A549 (cell line): ENCODE data around the gene LGI2. TPM values are rescaled to one million over a fixed set of nuclear protein-coding genes. Genes with fewer than 3 reads are reported as not detected.

Experiments used
- ATAC-seq, 2 experiments: fragments of 200-7000 bp in 1 of 2; fragments of >200 bp in 1 of 2; cut with Nextera tagmentation in 1 of 2; cut with Tn5 transposase in 1 of 2; 3 replicates each; pipeline versions ENCODE4 v1.8.0 to v1.9.1; 2018 to 2020; ENCODE audit warnings: mild to moderate bottlenecking in 1 of 2, moderate library complexity in 1 of 2
- CTCF ChIA-PET: fragments of 300-600 bp; sonication (Branson Sonifier 250); formaldehyde crosslinking; extraction: SDS; loops from one replicate; lab custom pipeline; 2021; ENCODE audit warnings: antibody characterized with exemption, inconsistent platforms; lab: Yijun Ruan, JAX
- POLR2A ChIA-PET: fragments of 350-600 bp; formaldehyde crosslinking; extraction: SDS; loops from one replicate; lab custom pipeline; 2021; ENCODE audit warnings: antibody characterized with exemption, inconsistent platforms; lab: Yijun Ruan, JAX
- DNase-seq, 2 experiments: peaks; one replicate each; pipeline versions ENCODE4 v3.0.0 to v3.0.0-alpha.2; 2011 to 2016; ENCODE audit warnings: low read depth in 1 of 2, low spot score in 1 of 2
- FAIRE-seq: peaks from 2 replicates; lab custom pipeline; 2011; peaks lifted over from hg19 to GRCh38; lab: Jason Lieb, UNC
- H3K27ac ChIP-seq, 2 experiments: fragments of >200 bp; sonication (Bioruptor Twin); formaldehyde crosslinking; 3 replicates each; pipeline ENCODE4 v1.5.1; 2016 to 2017
- H3K4me1 ChIP-seq: fragments of >200 bp; sonication (Bioruptor Twin); formaldehyde crosslinking; 3 replicates; pipeline ENCODE4 v1.6.1; 2016
- H3K4me2 ChIP-seq: fragments of >200 bp; sonication (Bioruptor Twin); formaldehyde crosslinking; 3 replicates; pipeline ENCODE4 v1.6.1; 2016
- H3K4me3 ChIP-seq: fragments of >200 bp; sonication (Bioruptor Twin); formaldehyde crosslinking; 3 replicates; pipeline ENCODE4 v1.5.1; 2016
- H3K9me3 ChIP-seq: fragments of >200 bp; sonication (Bioruptor Twin); formaldehyde crosslinking; 3 replicates; pipeline ENCODE4 v1.6.1; 2016
- CEBPB ChIP-seq, 2 experiments: fragments of >200 bp in 1 of 2; sonication (Bioruptor Twin) in 1 of 2; formaldehyde crosslinking in 1 of 2; IDR thresholded peaks; 2 replicates each; pipeline ENCODE4 v1.6.1; 2012 to 2016
- EHF ChIP-seq: fragments of 250-450 bp; sonication (Bioruptor Pico); IDR thresholded peaks from 2 replicates; pipeline ENCODE4 v1.5.0; 2020; ENCODE audit warnings: mild to moderate bottlenecking
- EHMT2 ChIP-seq: fragments of 200-600 bp; sonication (generic); IDR thresholded peaks from 2 replicates; pipeline ENCODE4 v1.6.1; 2016; ENCODE audit warnings: antibody characterized with exemption, low read depth, mild to moderate bottlenecking, moderate library complexity
- EP300 ChIP-seq, 2 experiments: fragments of >200 bp; sonication (Bioruptor Twin); formaldehyde crosslinking; IDR thresholded peaks; 2 replicates in 1 of 2; 3 replicates in 1 of 2; pipeline ENCODE4 v1.6.1; 2016 to 2017
- FOSL2 ChIP-seq, 2 experiments: fragments of 450-650 bp in 1 of 2; fragments of >200 bp in 1 of 2; sonication (Bioruptor Twin) in 1 of 2; formaldehyde crosslinking; IDR thresholded peaks; 2 replicates each; pipeline versions ENCODE4 v1.5.0 to v1.6.1; 2016 to 2020; ENCODE audit warnings: mild to moderate bottlenecking in 1 of 2, moderate library complexity in 1 of 2
- FOXS1 ChIP-seq: fragments of 250-450 bp; sonication (Bioruptor Pico); IDR thresholded peaks from 2 replicates; pipeline ENCODE4 v1.5.0; 2020; ENCODE audit warnings: mild to moderate bottlenecking, moderate library complexity
- JUN ChIP-seq, 2 experiments: fragments of >200 bp; sonication (Bioruptor Twin); formaldehyde crosslinking; IDR thresholded peaks; 2 replicates in 1 of 2; 3 replicates in 1 of 2; pipeline ENCODE4 v1.6.1; 2016 to 2017
- MYC ChIP-seq: IDR thresholded peaks from 2 replicates; pipeline ENCODE4 v1.6.1; 2012; ENCODE audit warnings: mild to moderate bottlenecking, inconsistent platforms, low read length, improper control_type of control experiment, borderline replicate concordance
- NR3C1 ChIP-seq: fragments of >200 bp; sonication (Bioruptor Twin); formaldehyde crosslinking; IDR thresholded peaks from 3 replicates; pipeline ENCODE4 v1.6.1; 2017
- PHF8 ChIP-seq: fragments of 200-600 bp; sonication (generic); IDR thresholded peaks from 2 replicates; pipeline ENCODE4 v1.6.1; 2016; ENCODE audit warnings: low read depth, mild to moderate bottlenecking, antibody characterized with exemption, moderate library complexity, borderline replicate concordance
- POLR2AphosphoS2 ChIP-seq: conservative IDR thresholded peaks from 2 replicates; pipeline ENCODE4 v1.6.1; 2012; ENCODE audit warnings: low read length, improper control_type of control experiment, inconsistent platforms
- REST ChIP-seq: fragments of 200-600 bp; sonication (generic); IDR thresholded peaks from 2 replicates; pipeline ENCODE4 v1.6.1; 2016; ENCODE audit warnings: antibody characterized with exemption, mild to moderate bottlenecking, moderate library complexity
- RNF2 ChIP-seq: fragments of 200-600 bp; sonication (generic); IDR thresholded peaks from 2 replicates; pipeline ENCODE4 v1.6.1; 2016; ENCODE audit warnings: low read depth, mild to moderate bottlenecking, antibody characterized with exemption, moderate library complexity, borderline replicate concordance
- SMC3 ChIP-seq: fragments of >200 bp; sonication (Bioruptor Twin); formaldehyde crosslinking; IDR thresholded peaks from 3 replicates; pipeline ENCODE4 v1.6.1; 2018; ENCODE audit warnings: inconsistent platforms
- TFCP2L1 ChIP-seq: fragments of 250-450 bp; sonication (Bioruptor Pico); IDR thresholded peaks from 2 replicates; pipeline ENCODE4 v1.5.0; 2021; ENCODE audit warnings: mild to moderate bottlenecking
- ZFP36 ChIP-seq: fragments of 450-650 bp; IDR thresholded peaks from 2 replicates; pipeline ENCODE4 v1.6.1; 2014; ENCODE audit warnings: borderline replicate concordance; ENCODE audit not compliant: partially characterized antibody
- WGBS: methylation state at CpG from one replicate; pipeline ENCODE4 v1.1.6; 2017; ENCODE audit errors: missing lambda C conversion rate; 5-methylcytosine and 5-hydroxymethylcytosine counted together
- polyA plus RNA-seq, 4 experiments: library from polyadenylated mRNA; depleted of rRNA in 3 of 4; stranded (reverse); fragments of >200 nt; fragmentation: RNase III in 1 of 4; extraction: RNeasy Plus Mini Kit Qiagen cat#74134 plus additional on column Dnase treatment in 1 of 4; gene quantifications; 2 replicates in 3 of 4; 3 replicates in 1 of 4; pipeline ENCODE4 v1.2.3, GENCODE V29; 2011 to 2017
- TF ChIP-seq, protein P1 (sequence below): fragments of >200 bp; sonication (Bioruptor Twin); formaldehyde crosslinking; IDR thresholded peaks from 3 replicates; pipeline ENCODE4 v1.5.1; 2016
- TF ChIP-seq, protein P2 (sequence below): fragments of 450-650 bp; IDR thresholded peaks from 2 replicates; pipeline ENCODE4 v1.6.1; 2014; ENCODE audit warnings: antibody characterized with exemption
- TF ChIP-seq, protein P3 (sequence below): fragments of 250-450 bp; sonication (Bioruptor Pico); IDR thresholded peaks from 2 replicates; pipeline ENCODE4 v1.5.0; 2020; ENCODE audit warnings: low read depth, mild to moderate bottlenecking, moderate library complexity

LGI2 gene
- polyA plus RNA-seq, 2 of the 4 experiments (the other 2 are of a cell fraction), result 0.05 to 0.14 TPM

DNA sequence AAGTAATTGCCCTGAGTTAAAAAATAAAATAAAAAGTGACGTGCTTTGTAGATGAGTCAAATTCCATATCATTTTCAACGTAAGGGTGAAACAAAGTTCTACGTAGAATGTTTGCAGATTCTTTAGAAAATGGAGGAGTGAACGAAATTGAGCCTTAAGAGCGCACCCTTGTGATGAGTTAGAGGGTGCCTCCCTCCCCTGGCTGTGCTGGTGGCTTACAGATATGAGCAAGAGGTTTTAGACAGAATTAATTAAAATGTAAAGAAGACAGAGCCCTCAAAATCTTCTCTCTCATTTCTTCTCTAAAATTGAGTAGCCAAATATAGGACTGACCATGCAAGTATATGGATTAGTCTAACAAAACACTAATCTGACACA is 30.2 kb upstream of the LGI2 start:
- no peaks in the 10 kb centered on the region for H3K4me1 ChIP-seq
- no peaks in the 10 kb centered on the region for H3K9me3 ChIP-seq
- no peak for TF ChIP-seq POLR2AphosphoS2
- TF ChIP-seq, protein P1, sequence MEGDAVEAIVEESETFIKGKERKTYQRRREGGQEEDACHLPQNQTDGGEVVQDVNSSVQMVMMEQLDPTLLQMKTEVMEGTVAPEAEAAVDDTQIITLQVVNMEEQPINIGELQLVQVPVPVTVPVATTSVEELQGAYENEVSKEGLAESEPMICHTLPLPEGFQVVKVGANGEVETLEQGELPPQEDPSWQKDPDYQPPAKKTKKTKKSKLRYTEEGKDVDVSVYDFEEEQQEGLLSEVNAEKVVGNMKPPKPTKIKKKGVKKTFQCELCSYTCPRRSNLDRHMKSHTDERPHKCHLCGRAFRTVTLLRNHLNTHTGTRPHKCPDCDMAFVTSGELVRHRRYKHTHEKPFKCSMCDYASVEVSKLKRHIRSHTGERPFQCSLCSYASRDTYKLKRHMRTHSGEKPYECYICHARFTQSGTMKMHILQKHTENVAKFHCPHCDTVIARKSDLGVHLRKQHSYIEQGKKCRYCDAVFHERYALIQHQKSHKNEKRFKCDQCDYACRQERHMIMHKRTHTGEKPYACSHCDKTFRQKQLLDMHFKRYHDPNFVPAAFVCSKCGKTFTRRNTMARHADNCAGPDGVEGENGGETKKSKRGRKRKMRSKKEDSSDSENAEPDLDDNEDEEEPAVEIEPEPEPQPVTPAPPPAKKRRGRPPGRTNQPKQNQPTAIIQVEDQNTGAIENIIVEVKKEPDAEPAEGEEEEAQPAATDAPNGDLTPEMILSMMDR, result no peak
- TF ChIP-seq FOXS1 (CRISPR knock-in tag), result no peak
- no peak for TF ChIP-seq EHF
- TF ChIP-seq, protein P2, sequence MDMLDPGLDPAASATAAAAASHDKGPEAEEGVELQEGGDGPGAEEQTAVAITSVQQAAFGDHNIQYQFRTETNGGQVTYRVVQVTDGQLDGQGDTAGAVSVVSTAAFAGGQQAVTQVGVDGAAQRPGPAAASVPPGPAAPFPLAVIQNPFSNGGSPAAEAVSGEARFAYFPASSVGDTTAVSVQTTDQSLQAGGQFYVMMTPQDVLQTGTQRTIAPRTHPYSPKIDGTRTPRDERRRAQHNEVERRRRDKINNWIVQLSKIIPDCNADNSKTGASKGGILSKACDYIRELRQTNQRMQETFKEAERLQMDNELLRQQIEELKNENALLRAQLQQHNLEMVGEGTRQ, result no peak
- FAIRE-seq (no peak), DNase-seq (no peak), ATAC-seq (no peak)
- no peak overlapping the region for H3K4me3 ChIP-seq
- WGBS, result 63% methylated on average over 5 of the region's 5 CpGs
- H3K27ac ChIP-seq, result no peak overlapping the region
- no peak overlapping the region for H3K4me2 ChIP-seq
- POLR2A ChIA-PET, result no interaction called here
- CTCF ChIA-PET, result interaction anchor here (1.2 kb wide), 1 partner anchor 81 kb away, joined by 4 read pairs; no protein-coding TSS in a partner anchor

- Histone ChIP-seq H3K4me3 (no peak overlapping the region), H3K27ac (no peak overlapping the region), H3K4me1 (no peaks in the 10 kb centered on the region)
- DNase-seq, result no peak
- ChIA-PET CTCF (interaction anchor here (0.9 to 1.2 kb wide), 2 partner anchors 80 to 85 kb away, joined by 3 to 4 read pairs; no protein-coding TSS in a partner anchor), POLR2A (no interaction called here)
- WGBS, result 68% methylated on average over 8 of the region's 8 CpGs
- no peak for TF ChIP-seq EHMT2
- TF ChIP-seq ZFP36, result no peak
- TF ChIP-seq CEBPB (IDR thresholded peaks at IDR 0.05), result no peak
- TF ChIP-seq EP300 (IDR thresholded peaks at IDR 0.05), result no peak
- TF ChIP-seq, protein P2, result no peak
- TF ChIP-seq FOSL2 (IDR thresholded peaks at IDR 0.05), result no peak
- no peak for TF ChIP-seq FOSL2 (CRISPR knock-in tag; IDR thresholded peaks at IDR 0.05)
- TF ChIP-seq MYC, result no peak
- no peak for TF ChIP-seq SMC3
- no peak for TF ChIP-seq PHF8
- no peak for TF ChIP-seq JUN (IDR thresholded peaks at IDR 0.05)
- TF ChIP-seq, protein P3, sequence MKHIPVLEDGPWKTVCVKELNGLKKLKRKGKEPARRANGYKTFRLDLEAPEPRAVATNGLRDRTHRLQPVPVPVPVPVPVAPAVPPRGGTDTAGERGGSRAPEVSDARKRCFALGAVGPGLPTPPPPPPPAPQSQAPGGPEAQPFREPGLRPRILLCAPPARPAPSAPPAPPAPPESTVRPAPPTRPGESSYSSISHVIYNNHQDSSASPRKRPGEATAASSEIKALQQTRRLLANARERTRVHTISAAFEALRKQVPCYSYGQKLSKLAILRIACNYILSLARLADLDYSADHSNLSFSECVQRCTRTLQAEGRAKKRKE (CRISPR knock-in tag), result no peak
- TF ChIP-seq NR3C1, result no peak
- no peak for TF ChIP-seq TFCP2L1 (CRISPR knock-in tag)
- TF ChIP-seq REST, result no peak
- TF ChIP-seq RNF2, result no peak
- TF ChIP-seq, protein P1, result no peak
- TF ChIP-seq, all 56 proteins: peak for 0
- no peak overlapping the region for H3K4me2 ChIP-seq
- ATAC-seq, result no peak
- FAIRE-seq, result no peak
- no peaks in the 10 kb centered on the region for H3K9me3 ChIP-seq
These were observed 29.7 kb upstream of the LGI2 start for GRCh38 chr4:25060241-25060962.
